Ecto neural progenitor cell (in vitro differentiated cells): Measurements from ENCODE around the gene NDUFAF8.
A peak's percentile ranks its signal among the peaks of the same experiment; 100 is the strongest.

ENCODE experiments used
- DNase-seq: peaks from one replicate; pipeline ENCODE4 v3.0.0-alpha.2; 2018; ENCODE audit warnings: low spot score

Gene NDUFAF8

DNA sequence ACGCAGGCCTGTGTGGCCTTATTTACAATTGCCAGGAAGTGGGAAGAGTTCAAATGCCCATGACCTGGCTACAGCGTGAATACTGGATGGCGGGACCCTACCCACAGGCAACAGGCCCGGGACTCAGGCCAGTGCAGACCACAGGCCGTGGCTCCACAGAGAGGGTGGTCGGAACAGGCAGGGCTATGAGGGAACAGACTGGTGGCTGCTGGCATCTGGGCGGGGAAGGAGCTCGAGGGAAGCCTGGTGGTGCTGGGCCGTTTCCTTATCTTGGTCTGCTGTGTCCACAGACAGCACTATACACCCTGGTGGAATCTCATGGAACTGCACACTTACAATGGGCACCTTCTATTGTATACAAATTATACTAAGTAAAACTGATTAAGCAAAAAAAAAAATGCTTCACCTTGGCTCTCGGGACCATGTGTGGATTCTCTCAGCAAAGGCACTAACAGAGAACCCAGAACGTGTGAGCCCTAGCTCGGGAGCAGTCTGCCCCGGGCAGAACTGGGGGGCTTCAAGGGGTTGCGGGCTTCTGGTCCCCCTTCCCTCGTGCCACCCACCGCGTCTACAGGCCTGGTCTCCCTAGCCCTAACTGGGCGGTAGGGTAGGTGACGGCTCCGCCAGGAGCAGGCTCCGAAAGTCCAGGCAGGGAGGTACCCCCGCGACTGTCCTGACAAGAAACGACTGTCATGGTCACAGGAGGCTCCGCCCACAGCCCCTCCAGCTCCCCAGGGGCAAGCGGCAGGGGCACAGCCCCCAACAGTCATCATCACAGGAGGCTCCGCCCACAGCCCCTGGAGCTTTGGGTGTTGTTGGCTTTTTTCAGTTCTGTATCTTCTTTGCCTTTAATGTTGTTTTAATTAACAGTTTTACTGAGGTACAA is 38.2 kb upstream of the NDUFAF8 start:
- no peak for DNase-seq

- no peak for DNase-seq
These were observed 36.8 kb upstream of the NDUFAF8 start for GRCh38 chr17:81202318-81202717.

- DNase-seq: no peak
These were observed 36.0 kb upstream of the NDUFAF8 start for GRCh38 chr17:81203136-81203535.

GRCh38 chr17:81204578-81204977 is 34.5 kb upstream of the NDUFAF8 start:
- DNase-seq: no peak

GRCh38 chr17:81206166-81206565 is 33.0 kb upstream of the NDUFAF8 start:
- DNase-seq: no peak

DNA sequence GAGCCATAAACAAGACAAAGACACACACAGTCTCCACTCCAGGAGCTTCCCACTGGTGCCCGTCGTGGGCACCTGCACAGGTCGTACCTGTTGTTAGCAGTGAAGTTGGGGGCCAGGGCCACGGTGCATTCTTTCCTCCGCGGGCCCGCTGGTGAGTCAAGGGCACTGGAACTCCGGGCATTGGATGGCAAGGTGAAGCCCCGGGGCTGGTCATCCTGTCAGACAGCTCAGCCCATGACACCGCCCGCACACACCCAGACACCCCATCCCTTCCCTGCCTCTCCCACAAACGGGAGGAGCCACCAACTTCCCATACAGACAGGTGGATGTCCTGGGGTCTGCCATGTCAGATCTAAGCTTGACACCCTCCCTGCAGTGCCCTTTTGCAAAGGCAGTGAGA is 32.5 kb upstream of the NDUFAF8 start:
- DNase-seq: no peak

- DNase-seq: no peak
These were observed 31.2 kb upstream of the NDUFAF8 start for GRCh38 chr17:81207610-81208581.

DNA sequence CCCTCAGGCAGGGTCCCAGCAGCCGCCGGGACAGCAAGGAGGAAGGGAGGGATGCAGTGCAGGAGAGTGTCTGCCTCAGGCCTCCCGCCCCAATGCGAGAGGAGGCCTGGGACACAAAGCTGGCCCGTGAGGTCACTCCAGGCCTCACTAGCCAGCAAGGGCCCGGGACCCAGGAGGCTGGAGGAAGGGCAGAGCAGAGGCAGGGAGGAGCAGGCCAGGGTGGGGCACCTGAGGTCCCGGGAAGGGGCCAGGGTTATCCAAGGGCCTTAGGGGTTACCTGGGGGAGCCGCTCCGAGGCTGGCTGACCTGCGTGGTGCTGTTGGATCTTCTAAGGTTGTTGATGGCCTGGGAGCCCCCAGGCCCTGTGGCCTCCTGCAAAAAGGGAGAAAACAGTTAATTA is 30.5 kb upstream of the NDUFAF8 start:
- no peak for DNase-seq

GRCh38 chr17:81209141-81209540 is 30.0 kb upstream of the NDUFAF8 start:
- DNase-seq: no peak

GRCh38 chr17:81210466-81210865 is 28.7 kb upstream of the NDUFAF8 start:
- DNase-seq: no peak

GRCh38 chr17:81210868-81211267 is 28.2 kb upstream of the NDUFAF8 start:
- no peak for DNase-seq

DNA sequence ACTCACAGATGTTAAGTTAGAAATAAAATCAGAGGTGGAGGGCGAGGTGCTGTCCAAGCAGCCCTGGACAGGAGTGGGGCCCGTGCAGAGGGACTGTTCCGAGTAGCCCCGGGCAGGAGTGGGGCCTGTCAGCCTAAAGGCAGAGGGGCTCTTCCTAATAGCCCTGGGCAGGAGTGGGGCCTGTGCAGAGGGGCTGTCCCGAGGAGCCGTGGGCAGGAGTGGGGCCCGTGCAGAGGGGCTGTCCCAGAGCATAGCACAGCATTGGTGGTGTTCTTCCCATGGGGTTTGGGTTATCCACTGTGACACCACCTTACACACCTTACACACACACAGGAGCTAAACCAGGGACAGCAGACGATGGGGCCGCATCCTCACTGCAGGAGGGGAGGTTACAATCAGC is 26.8 kb upstream of the NDUFAF8 start:
- DNase-seq: no peak

DNA sequence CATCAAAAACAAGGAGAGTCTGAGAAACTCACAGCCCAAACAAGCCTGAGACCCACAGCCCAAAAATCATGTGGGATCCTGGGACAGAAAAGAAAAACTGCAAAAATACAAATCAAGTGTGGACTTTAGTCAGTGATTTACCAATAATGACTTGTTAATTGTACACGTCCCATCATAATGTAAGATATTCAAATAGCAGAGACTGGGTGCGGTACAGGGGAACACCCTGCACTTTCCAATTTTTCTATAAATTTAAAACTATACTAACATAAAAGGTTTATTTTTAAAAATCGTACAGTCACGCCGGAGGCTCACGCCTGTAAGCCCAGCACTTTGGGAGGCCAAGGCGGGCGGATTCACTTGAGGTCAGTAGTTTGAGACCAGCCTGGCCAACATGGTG is 25.1 kb upstream of the NDUFAF8 start:
- DNase-seq: no peak

GRCh38 chr17:81217491-81217890 is 21.6 kb upstream of the NDUFAF8 start:
- no peak for DNase-seq

GRCh38 chr17:81218459-81218858 is 20.7 kb upstream of the NDUFAF8 start:
- DNase-seq: no peak

GRCh38 chr17:81218991-81219390 is 20.1 kb upstream of the NDUFAF8 start:
- DNase-seq: no peak

GRCh38 chr17:81219476-81220180 is 19.5 kb upstream of the NDUFAF8 start:
- no peak for DNase-seq

DNA sequence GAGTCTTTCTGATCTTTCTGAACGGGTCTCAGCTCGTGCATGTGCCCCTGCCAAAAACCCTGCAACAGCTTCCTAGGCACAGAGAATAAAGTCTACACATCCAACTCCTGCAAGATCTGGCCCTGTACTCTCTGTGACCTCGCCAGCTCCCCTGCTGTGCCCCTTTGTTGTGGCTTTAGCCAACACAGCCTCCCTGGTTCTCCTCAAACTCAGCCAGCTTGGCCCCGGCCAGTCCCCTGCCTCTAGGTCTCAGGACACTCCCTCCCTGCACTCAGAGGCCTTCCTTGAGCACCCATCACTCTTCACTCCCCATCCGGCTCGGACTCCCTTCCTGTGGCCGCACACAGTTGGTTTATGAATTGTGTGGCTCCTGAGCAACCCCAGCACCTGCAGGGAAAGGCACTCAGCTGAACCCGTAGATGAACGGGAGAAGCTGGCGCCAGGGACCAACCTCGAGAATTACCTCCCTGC is 17.7 kb upstream of the NDUFAF8 start:
- peak; percentile 80 for DNase-seq

GRCh38 chr17:81221842-81222619 is 17.1 kb upstream of the NDUFAF8 start:
- DNase-seq: no peak

DNA sequence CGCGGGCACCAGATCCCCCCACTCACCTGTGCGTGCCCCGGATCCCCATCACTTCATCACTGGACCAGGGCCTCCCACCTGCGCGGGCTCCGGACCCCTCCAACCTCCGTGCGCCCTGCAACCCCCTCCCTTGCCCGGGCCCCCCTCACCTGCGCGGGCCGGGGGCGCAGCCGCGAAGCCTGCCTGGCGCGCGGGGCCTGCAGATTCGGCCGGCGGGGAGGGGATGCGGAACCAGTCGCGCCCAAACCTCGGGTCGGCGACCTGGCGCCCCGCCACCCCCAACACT is 16.6 kb upstream of the NDUFAF8 start:
- DNase-seq: no peak

DNA sequence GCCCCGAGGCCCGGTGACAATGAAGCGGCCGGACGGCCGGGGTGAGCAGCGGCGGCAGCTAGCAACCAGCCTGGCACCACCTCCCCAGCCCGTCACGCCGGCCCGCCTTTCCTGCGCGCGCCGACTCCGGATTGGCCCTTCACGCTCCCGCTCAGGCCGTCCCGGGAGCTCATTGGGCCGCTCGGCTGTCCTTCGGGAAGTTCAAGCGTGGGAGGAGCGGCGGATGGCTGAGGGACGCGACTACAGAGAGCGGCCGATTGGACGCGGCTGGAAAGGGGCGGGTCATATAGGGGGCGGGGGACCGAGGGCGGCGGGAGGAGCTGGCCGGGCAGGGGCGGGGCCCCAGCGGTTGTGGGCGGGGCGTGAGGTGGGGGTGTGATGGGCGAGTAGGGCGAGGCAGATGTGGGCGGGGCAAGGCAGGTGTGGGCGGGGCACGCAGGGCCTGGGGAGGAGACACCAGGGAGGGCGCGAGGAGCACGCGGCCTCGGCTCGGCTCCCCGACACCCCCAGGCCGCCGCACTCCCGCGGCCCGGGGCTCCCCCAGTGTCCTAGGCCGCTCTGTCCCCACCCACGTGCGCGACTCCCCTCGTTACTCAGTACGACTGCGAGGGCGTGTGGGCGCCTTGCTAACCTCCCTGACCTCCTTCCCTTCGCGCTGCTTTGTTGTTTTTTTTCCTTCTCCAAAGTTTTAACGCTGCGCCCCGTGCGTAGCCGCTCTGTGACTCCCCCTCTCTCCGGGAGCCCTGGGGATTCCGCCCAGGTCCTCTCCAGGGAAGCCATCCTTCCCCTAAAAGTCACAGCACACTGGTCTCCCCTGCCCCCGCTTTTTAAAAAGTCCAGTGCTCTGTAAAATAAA is 16.0 kb upstream of the NDUFAF8 start, which contains the start of gene CEP131:
Gene CEP131, minus strand, starts transcription at position 60 of the 856 bp plus-strand sequence. CDS start 2,909 bp downstream, outside the sequence.
- DNase-seq: peak; percentile 100
